NT2/D1 (cell line): Measurements from ENCODE around the gene TAMALIN.

Experiments used
- SUZ12 ChIP-seq: IDR thresholded peaks from 2 replicates; pipeline ENCODE4 v1.6.1; 2011; ENCODE audit not compliant: insufficient read length, insufficient read depth; ENCODE audit errors: extremely low read depth
- YY1 ChIP-seq: IDR thresholded peaks from 2 replicates; pipeline ENCODE4 v1.6.1; 2011; ENCODE audit not compliant: insufficient read length, insufficient read depth
- ZNF274 ChIP-seq: IDR thresholded peaks from 2 replicates; pipeline ENCODE4 v1.6.1; 2011; ENCODE audit warnings: mild to moderate bottlenecking, low read depth, low read length

- TF ChIP-seq YY1 = no peak
- no peak for TF ChIP-seq ZNF274
- TF ChIP-seq SUZ12 = no peak
Measured at GRCh38 chr12:52009081-52009751, 2.5 kb downstream of the TAMALIN start.
